Right atrium auricular region (tissue), 2 donors: ENCODE data around the gene KCNJ4. TPM values are rescaled to one million over a fixed set of nuclear protein-coding genes. Genes with fewer than 3 reads are reported as not detected.
A peak's percentile ranks its signal among the peaks of the same experiment; 100 is the strongest.

Experiments used
- DNase-seq: peaks from one replicate; pipeline ENCODE4 v3.0.0-alpha.2; 2019; ENCODE audit warnings: low spot score
- H3K27ac ChIP-seq, 2 donors: fragments of 200-600 bp; sonication (generic); 1 replicate in 1 of 2; 2 replicates in 1 of 2; pipeline ENCODE4 v1.5.1; 2016 to 2019
- H3K27me3 ChIP-seq, 2 donors: fragments of 200-600 bp; sonication (generic); one replicate each; pipeline versions ENCODE4 v1.5.1 to v1.6.0; 2017 to 2019
- H3K36me3 ChIP-seq: fragments of 200-600 bp; sonication (generic); one replicate; pipeline ENCODE4 v1.5.1; 2016
- H3K4me1 ChIP-seq, 2 donors: fragments of 200-600 bp; sonication (generic); one replicate each; pipeline versions ENCODE4 v1.5.1 to v1.6.0; 2017 to 2019
- H3K4me3 ChIP-seq, 2 donors: fragments of 200-600 bp; sonication (generic); 1 replicate in 1 of 2; 2 replicates in 1 of 2; pipeline ENCODE4 v1.5.1; 2017 to 2019; ENCODE audit warnings: mild to moderate bottlenecking in 1 of 2, moderate library complexity in 1 of 2
- H3K9me3 ChIP-seq, 2 donors: fragments of 200-600 bp; sonication (generic); one replicate each; pipeline ENCODE4 v1.5.1; 2019
- CTCF ChIP-seq, 2 donors: fragments of 200-600 bp; sonication (generic); IDR thresholded peaks; one replicate each; pipeline ENCODE4 v1.5.1; 2019; ENCODE audit warnings: antibody characterized with exemption in 2 of 2
- total RNA-seq, 2 donors: library from RNA; depleted of rRNA; stranded (reverse); fragments of >200 nt; gene quantifications; one replicate each; pipeline ENCODE4 v1.1.0, GENCODE V29; 2016

The KCNJ4 gene
- total RNA-seq, 2 donors from 2014 or later: 7.0 to 36.7 TPM

GRCh38 chr22:38429499-38430068 is 25.4 kb downstream of the KCNJ4 start:
- no peaks in the 10 kb centered on the region for H3K36me3 ChIP-seq
- peak overlapping the region in 1 of 2 donors; percentile 35 for H3K27ac ChIP-seq
- DNase-seq: no peak
- H3K9me3 ChIP-seq: no peaks in the 10 kb centered on the region
- TF ChIP-seq CTCF (IDR thresholded peaks at IDR 0.05): no peak
- no peaks in the 10 kb centered on the region for H3K27me3 ChIP-seq
- H3K4me3 ChIP-seq: no peak overlapping the region
- peaks cover 0 to 7% of the 10 kb centered on the region in 2 donors for H3K4me1 ChIP-seq

GRCh38 chr22:38428714-38429113 is 26.3 kb downstream of the KCNJ4 start:
- Histone ChIP-seq H3K36me3 (no peaks in the 10 kb centered on the region), H3K27me3 (no peaks in the 10 kb centered on the region), H3K4me3 (no peak overlapping the region), H3K27ac (peak overlapping the region in 1 of 2 donors; percentile 35), H3K4me1 (peaks cover 0 to 7% of the 10 kb centered on the region in 2 donors), H3K9me3 (no peaks in the 10 kb centered on the region)
- no peak for DNase-seq
- no peak for TF ChIP-seq CTCF (IDR thresholded peaks at IDR 0.05)

- H3K9me3 ChIP-seq: no peaks in the 10 kb centered on the region
- TF ChIP-seq CTCF (IDR thresholded peaks at IDR 0.05): no peak
- no peak for DNase-seq
- H3K4me1 ChIP-seq: peaks cover 0 to 7% of the 10 kb centered on the region in 2 donors
- H3K36me3 ChIP-seq: no peaks in the 10 kb centered on the region
- no peaks in the 10 kb centered on the region for H3K27me3 ChIP-seq
- H3K4me3 ChIP-seq: no peak overlapping the region
- no peak overlapping the region for H3K27ac ChIP-seq
Measured at GRCh38 chr22:38427940-38428339, 27.1 kb downstream of the KCNJ4 start.

- Histone ChIP-seq H3K9me3 (no peaks in the 10 kb centered on the region), H3K36me3 (no peaks in the 10 kb centered on the region), H3K4me3 (no peak overlapping the region), H3K27me3 (no peaks in the 10 kb centered on the region), H3K27ac (no peak overlapping the region), H3K4me1 (peaks cover 0 to 7% of the 10 kb centered on the region in 2 donors)
- no peak for DNase-seq
- no peak for TF ChIP-seq CTCF (IDR thresholded peaks at IDR 0.05)
Measured at GRCh38 chr22:38427465-38427864, 27.5 kb downstream of the KCNJ4 start.

- no peak for DNase-seq
Measured at GRCh38 chr22:38426628-38427027, 28.4 kb downstream of the KCNJ4 start.

More at GRCh38 chr22:38426628-38427027, 28.4 kb downstream of the KCNJ4 start:
- Histone ChIP-seq H3K9me3 (no peaks in the 10 kb centered on the region), H3K36me3 (no peaks in the 10 kb centered on the region), H3K27me3 (no peaks in the 10 kb centered on the region), H3K27ac (no peak overlapping the region), H3K4me3 (no peak overlapping the region), H3K4me1 (peaks cover 0 to 7% of the 10 kb centered on the region in 2 donors)
- TF ChIP-seq CTCF (IDR thresholded peaks at IDR 0.05): no peak
